ENCODE measurements around the gene ITGA3. TPM values are rescaled to one million over a fixed set of nuclear protein-coding genes. Genes with fewer than 3 reads are reported as not detected.

The ITGA3 gene
- total RNA-seq, 1 donor from 2014 or later = 50.8 TPM

DNA sequence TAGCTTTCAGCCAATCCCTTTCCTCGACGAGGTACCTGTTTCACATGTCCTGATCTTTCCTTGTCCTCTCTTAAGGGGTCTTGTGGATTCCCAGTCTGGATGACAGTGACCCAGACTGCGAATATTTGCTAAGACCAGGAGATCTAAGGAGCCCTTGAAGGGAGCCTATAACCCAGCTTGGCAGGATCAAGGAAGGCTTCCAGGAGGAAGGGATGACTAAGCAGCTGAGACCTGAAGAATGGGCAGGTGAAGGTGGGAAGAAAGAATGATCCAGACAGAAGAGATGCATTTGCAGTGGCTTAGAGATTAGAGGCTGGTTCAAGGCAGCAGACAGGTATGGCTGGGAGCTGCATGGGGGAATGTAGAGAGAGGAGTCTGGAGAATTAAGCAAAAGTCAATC is 37.3 kb downstream of the ITGA3 start:
- H3K9me3 ChIP-seq = no peaks in the 10 kb centered on the region

DNA sequence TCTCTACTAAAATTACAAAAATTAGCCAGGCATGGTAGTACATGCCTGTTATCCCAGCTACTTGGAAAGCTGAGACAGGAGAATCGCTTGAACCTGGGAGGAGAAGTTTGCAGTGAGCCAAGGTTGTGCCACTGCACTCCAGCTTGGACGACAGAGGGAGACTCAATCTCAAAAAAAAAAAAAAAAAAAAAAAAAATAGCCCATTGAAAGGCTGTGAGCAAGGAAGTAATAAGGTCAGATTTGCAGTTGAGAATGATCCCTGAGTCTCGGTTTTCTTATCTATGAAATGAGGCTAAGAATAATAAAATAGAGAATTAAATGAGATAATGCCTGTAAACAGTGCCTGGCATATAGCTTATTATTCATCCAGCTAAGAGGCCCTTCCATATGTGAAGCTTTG is 37.9 kb downstream of the ITGA3 start:
- H3K4me1 ChIP-seq = peaks cover 24% of the 10 kb centered on the region
- intact Hi-C loops (cut with DNase I) = no loop called here
- peak overlapping the region; percentile 84 for H3K27ac ChIP-seq

More for the DNA sequence above, 37.3 kb downstream of the ITGA3 start:
- no peak for DNase-seq (ENCODE audit: extremely low spot score in 2 of 2)
- H3K4me1 ChIP-seq = peaks cover 24% of the 10 kb centered on the region
- intact Hi-C loops (cut with DNase I) = no loop called here
- H3K27ac ChIP-seq = no peak overlapping the region
- no peaks in the 10 kb centered on the region for H3K27me3 ChIP-seq
- no peak overlapping the region for H3K4me3 ChIP-seq
- no peak for TF ChIP-seq POLR2AphosphoS5 (IDR thresholded peaks at IDR 0.05; ENCODE audit: insufficient read depth in 1 of 2, low read depth in 1 of 2)
- no peak for TF ChIP-seq POLR2A (IDR thresholded peaks at IDR 0.05)
- TF ChIP-seq, protein P1, sequence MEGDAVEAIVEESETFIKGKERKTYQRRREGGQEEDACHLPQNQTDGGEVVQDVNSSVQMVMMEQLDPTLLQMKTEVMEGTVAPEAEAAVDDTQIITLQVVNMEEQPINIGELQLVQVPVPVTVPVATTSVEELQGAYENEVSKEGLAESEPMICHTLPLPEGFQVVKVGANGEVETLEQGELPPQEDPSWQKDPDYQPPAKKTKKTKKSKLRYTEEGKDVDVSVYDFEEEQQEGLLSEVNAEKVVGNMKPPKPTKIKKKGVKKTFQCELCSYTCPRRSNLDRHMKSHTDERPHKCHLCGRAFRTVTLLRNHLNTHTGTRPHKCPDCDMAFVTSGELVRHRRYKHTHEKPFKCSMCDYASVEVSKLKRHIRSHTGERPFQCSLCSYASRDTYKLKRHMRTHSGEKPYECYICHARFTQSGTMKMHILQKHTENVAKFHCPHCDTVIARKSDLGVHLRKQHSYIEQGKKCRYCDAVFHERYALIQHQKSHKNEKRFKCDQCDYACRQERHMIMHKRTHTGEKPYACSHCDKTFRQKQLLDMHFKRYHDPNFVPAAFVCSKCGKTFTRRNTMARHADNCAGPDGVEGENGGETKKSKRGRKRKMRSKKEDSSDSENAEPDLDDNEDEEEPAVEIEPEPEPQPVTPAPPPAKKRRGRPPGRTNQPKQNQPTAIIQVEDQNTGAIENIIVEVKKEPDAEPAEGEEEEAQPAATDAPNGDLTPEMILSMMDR (IDR thresholded peaks at IDR 0.05) = no peak
- H3K36me3 ChIP-seq = no peaks in the 10 kb centered on the region

DNA sequence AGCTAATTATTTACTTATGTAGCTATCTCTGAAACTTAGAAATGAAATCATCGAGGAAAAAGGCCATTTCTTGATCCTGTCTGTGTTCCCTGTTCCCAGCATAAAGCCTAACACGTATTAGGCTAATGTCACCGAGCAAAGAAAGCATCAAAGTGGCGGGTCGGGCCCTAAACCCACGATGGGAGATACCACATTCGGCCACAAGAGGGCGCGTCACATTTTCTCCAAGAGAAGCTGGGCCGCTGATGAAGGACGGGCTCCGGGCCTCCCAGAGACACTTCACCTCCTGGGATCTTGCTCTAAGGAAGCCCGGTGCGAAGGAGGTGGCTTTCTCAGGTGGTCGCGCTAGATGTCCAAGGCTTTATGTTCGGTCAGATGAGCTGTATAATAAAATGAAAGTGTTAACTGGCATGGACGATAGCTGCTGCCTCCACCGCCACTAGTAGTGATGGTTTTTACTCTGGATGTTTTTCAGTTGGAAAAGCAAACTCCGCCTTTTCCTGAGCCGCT is 38.4 kb downstream of the ITGA3 start:
- TF ChIP-seq, protein P1 (IDR thresholded peaks at IDR 0.05) = peak; percentile 81 to 93 (median 91)
- TF ChIP-seq POLR2AphosphoS5 (IDR thresholded peaks at IDR 0.05; ENCODE audit: insufficient read depth in 1 of 2, low read depth in 1 of 2) (peak in 1 of 2 donors; percentile 62), POLR2A (IDR thresholded peaks at IDR 0.05) (no peak)
- peaks cover 27% of the 10 kb centered on the region for H3K4me1 ChIP-seq
- peak overlapping the region; percentile 87 to 97 for H3K4me3 ChIP-seq
- no peaks in the 10 kb centered on the region for H3K27me3 ChIP-seq
- peak in 1 of 2 donors; percentile 93 for DNase-seq (ENCODE audit: extremely low spot score in 2 of 2)
- no peaks in the 10 kb centered on the region for H3K36me3 ChIP-seq
- intact Hi-C loops (cut with DNase I) = no loop called here
- H3K27ac ChIP-seq = peak overlapping the region; percentile 84
- no peaks in the 10 kb centered on the region for H3K9me3 ChIP-seq

More for the DNA sequence above, 37.9 kb downstream of the ITGA3 start:
- no peak overlapping the region for H3K4me3 ChIP-seq
- no peak for DNase-seq (ENCODE audit: extremely low spot score in 2 of 2)
- no peaks in the 10 kb centered on the region for H3K36me3 ChIP-seq
- TF ChIP-seq POLR2A (IDR thresholded peaks at IDR 0.05) = no peak
- TF ChIP-seq, protein P1 (IDR thresholded peaks at IDR 0.05) = no peak
- TF ChIP-seq POLR2AphosphoS5 (IDR thresholded peaks at IDR 0.05; ENCODE audit: insufficient read depth in 1 of 2, low read depth in 1 of 2) = no peak
- H3K9me3 ChIP-seq = no peaks in the 10 kb centered on the region
- H3K27me3 ChIP-seq = no peaks in the 10 kb centered on the region

DNA sequence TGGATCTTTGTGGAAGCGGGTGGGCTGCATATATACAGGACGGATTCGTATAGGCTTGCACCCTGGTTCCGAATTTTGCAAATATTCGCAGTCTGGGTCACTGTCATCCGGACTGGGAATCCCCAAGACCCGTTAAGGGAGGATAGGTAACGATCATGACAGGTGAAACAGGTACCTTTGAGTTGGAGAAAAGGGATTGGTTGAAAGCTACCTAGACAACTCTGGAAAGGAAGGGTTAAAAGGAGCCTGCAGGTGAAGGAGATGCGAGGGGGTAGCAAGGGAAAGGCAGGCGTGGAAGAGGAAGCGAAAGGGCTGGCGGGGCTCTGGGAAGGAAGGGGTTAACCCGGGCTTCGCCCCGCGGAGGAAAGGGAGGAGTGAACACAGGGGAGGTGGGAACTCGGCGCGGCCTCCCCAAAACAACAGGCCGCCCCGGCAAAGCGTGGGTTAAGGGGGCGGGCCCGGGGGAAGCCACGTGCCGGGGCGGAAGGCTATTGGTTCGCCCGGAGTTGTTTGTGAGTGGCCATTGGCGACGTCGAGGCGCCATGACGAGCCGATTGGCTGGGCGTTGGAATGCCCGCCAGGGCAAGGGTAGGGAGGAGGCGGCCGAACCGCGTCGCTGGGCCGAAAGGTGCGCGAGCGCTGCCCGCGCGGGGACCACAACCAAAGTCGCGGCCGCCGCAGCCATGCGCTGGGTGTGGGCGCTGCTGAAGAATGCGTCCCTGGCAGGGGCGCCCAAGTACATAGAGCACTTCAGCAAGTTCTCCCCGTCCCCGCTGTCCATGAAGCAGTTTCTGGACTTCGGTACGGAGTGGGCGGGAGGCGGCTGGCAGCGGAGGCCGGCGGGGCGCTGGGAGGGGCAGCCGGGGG is 39.1 kb downstream of the ITGA3 start, which contains the start of gene PDK2:
Gene PDK2 (plus strand): TSS at position 599 of the 867 bp plus-strand sequence. CDS start 85 bp downstream, at position 684.
- no peaks in the 10 kb centered on the region for H3K36me3 ChIP-seq
- H3K4me1 ChIP-seq = peaks cover 34% of the 10 kb centered on the region
- H3K27me3 ChIP-seq = no peaks in the 10 kb centered on the region
- no peaks in the 10 kb centered on the region for H3K9me3 ChIP-seq
- intact Hi-C loops (cut with DNase I) = no loop called here
- peak in 1 of 2 donors; percentile 98 for DNase-seq (ENCODE audit: extremely low spot score in 2 of 2)
- TF ChIP-seq, protein P1 (IDR thresholded peaks at IDR 0.05) = peak in 2 of 3 experiments; percentile 6 to 13
- TF ChIP-seq POLR2A (IDR thresholded peaks at IDR 0.05) (peak; percentile 10 to 39), POLR2AphosphoS5 (IDR thresholded peaks at IDR 0.05; ENCODE audit: insufficient read depth in 1 of 2, low read depth in 1 of 2) (peak; percentile 87 to 93)
- peak within 1 kb of the TSS; percentile 87 to 97 for H3K4me3 ChIP-seq
- H3K27ac ChIP-seq = peak within 1 kb of the TSS; percentile 84
